Measurements from ENCODE around the gene RBPJL.

RBPJL gene

GRCh38 chr20:45362804-45363610, 56.4 kb downstream of the RBPJL start, which contains the start of gene SYS1:
SYS1 (plus strand) TSS chr20:45363156; CDS start chr20:45363532, 376 bp downstream.
- peak; percentile 97 for DNase-seq (ENCODE audit: low spot score)

DNA sequence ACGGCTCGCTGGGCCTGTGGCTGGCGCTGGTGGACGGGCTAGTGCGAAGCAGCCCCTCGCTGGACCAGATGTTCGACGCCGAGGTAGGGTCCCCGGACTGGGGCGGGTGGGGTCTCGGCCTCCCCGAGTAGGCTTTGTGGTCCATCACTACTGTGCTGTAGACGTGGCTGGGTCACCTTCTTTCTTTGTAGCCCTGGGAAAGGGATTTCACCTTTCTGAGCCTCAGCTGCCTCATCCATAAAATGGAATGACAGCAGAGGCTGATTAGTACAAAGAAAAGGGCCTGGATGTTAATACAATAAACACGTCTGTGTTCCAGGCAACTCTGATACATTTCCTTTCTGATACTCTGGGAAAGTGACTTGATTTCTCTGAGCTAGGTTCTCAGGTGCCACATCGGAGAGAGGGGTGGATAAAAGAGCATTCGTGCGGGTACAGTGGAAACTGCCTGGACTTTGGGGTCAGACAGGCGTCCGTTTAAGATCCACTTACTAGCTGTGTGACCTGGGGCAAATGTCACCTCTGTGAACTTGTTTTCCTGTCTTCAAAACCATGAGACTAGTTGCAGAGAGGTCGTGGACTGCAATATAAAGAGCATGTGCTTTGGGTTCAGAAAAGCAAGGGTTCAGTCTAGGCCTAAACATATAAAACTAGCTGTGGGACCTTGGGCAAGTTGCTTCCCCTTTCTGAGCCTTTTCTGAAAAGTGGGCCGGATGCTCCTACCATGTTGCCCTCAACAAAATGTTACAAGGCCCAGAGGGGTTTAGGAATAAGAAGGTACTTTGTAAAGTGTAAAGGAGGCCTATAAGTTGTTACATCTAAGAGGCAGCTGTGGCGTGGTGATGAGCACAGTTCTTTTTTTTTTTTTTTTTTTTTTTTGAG, 57.2 kb downstream of the RBPJL start:
- DNase-seq (ENCODE audit: low spot score): no peak

DNA sequence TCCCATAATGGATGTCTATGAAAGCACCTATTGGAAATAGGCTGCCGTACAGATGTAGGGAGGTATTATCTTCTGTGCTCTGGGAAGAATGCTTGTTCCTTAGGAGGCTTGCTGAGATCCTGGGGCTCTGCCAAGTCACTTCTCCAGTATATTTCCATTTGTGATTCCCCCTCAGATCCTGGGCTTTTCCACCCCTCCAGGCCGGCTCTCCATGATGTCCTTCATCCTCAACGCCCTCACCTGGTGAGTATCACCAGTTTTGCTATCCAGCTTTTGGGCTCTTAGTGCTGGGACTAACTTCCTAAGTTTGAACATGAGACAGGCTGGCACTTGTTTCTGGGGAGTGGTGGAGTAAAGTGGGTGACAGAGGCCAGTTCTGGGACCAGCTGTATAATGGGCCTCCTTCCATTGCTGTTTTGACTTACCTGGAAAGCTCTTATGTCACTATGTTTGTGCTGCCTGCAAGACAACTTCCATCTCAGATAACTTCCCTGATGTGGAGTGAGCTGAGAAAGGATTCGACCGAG, 58.9 kb downstream of the RBPJL start:
- DNase-seq (ENCODE audit: low spot score): no peak

GRCh38 chr20:45366192-45366591, 59.6 kb downstream of the RBPJL start:
- DNase-seq (ENCODE audit: low spot score): no peak

DNA sequence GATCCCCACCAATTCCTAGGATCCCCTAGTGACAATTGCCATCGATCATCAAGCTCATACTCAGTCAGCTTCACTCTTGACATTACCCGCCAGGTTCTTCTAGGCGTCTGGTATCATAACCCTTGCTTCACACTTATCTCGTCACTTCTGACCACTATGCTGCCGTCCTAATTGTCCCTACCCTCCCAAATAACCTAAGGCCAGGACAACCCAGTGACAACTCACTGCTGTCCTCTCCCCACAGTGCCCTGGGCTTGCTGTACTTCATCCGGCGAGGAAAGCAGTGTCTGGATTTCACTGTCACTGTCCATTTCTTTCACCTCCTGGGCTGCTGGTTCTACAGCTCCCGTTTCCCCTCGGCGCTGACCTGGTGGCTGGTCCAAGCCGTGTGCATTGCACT, 60.0 kb downstream of the RBPJL start:
- DNase-seq (ENCODE audit: low spot score): no peak

DNA sequence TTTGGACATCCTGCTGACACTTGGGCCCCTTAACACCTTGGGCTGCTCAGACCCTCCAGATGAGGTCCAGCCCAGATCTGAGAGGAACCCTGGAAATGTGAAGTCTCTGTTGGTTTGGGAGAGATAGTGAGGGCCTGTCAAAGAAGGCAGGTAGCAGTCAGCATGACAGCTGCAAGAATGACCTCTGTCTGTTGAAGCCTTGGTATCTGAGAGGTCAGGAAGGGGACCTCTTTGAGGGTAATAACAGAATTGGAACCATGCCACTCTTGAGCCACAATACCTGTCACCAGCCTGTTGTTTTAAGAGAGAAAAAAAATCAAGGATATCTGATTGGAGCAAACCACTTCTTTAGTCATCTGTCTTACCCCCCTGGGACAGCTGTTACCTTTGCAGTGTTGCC, 60.5 kb downstream of the RBPJL start:
- DNase-seq (ENCODE audit: low spot score): no peak
